Stimulated activated CD8-positive, alpha-beta memory T cell treated with anti-CD3 and anti-CD28 coated beads, Interleukin-7, amount 100 ng/mL, for 48 hours (primary cell): ENCODE measurements around the gene PNMA6A.
"Not testable (repeated sequence)": the region's sequence is repeated elsewhere in the genome, so short reads cannot be mapped to it uniquely, and the experiment has no call there.

ENCODE experiments used
- DNase-seq, 2 donors: peaks; one replicate each; pipeline ENCODE4 v3.0.0-alpha.2; 2020; ENCODE audit warnings: low read depth in 1 of 2; ENCODE audit errors: extremely low read depth in 1 of 2

PNMA6A gene

GRCh38 chrX:153071909-153072583 is at the start of gene PNMA6A:
PNMA6A (plus strand) TSS chrX:153072454; CDS start chrX:153073063, 609 bp downstream.
- not testable (repeated sequence) for DNase-seq

- DNase-seq: not testable (repeated sequence)
Observed at GRCh38 chrX:153026501-153026900, 45.8 kb upstream of the PNMA6A start.

GRCh38 chrX:153028487-153028886 is 43.8 kb upstream of the PNMA6A start:
- not testable (repeated sequence) for DNase-seq

GRCh38 chrX:153029162-153029561 is 43.1 kb upstream of the PNMA6A start:
- DNase-seq: no peak

GRCh38 chrX:153029875-153030274 is 42.4 kb upstream of the PNMA6A start:
- DNase-seq: no peak

- DNase-seq: no peak
Observed at GRCh38 chrX:153030801-153031200, 41.5 kb upstream of the PNMA6A start.

- DNase-seq: peak; percentile 29 to 41
Observed at GRCh38 chrX:153032397-153033118, 39.7 kb upstream of the PNMA6A start.

- no peak for DNase-seq
Observed at GRCh38 chrX:153049093-153049492, 23.2 kb upstream of the PNMA6A start.

GRCh38 chrX:153052534-153052933 is 19.7 kb upstream of the PNMA6A start:
- no peak for DNase-seq

- no peak for DNase-seq
Observed at GRCh38 chrX:153055871-153056749, 16.1 kb upstream of the PNMA6A start, which contains the start of gene PNMA3. PNMA3 (plus strand) TSS chrX:153056470; CDS start chrX:153057056, 586 bp downstream.

GRCh38 chrX:153057281-153057680 is 15.0 kb upstream of the PNMA6A start:
- no peak for DNase-seq

- no peak for DNase-seq
Observed at GRCh38 chrX:153059191-153060094, 12.8 kb upstream of the PNMA6A start.

- DNase-seq: no peak
Observed at GRCh38 chrX:153060095-153060445, 12.2 kb upstream of the PNMA6A start.

- DNase-seq: no peak
Observed at GRCh38 chrX:153061732-153062131, 10.5 kb upstream of the PNMA6A start.

GRCh38 chrX:153063315-153063714 is 8.9 kb upstream of the PNMA6A start:
- no peak for DNase-seq

- no peak for DNase-seq
Observed at GRCh38 chrX:153064061-153064460, 8.2 kb upstream of the PNMA6A start.

GRCh38 chrX:153065389-153065788 is 6.9 kb upstream of the PNMA6A start:
- no peak for DNase-seq

GRCh38 chrX:153066402-153066801 is 5.9 kb upstream of the PNMA6A start:
- DNase-seq: not testable (repeated sequence)

- DNase-seq: not testable (repeated sequence)
Observed at GRCh38 chrX:153073331-153073730, 1.1 kb downstream of the PNMA6A start.

GRCh38 chrX:153074262-153074899 is 2.1 kb downstream of the PNMA6A start:
- no peak for DNase-seq
